GM13976 (cell line): ENCODE measurements around the gene COL4A6.

ENCODE experiments used
- DNase-seq: peaks from one replicate; pipeline ENCODE4 v3.0.0; 2012; ENCODE audit warnings: low spot score
- CTCF ChIP-seq: IDR thresholded peaks from 2 replicates; pipeline ENCODE4 v1.5.1; 2012; ENCODE audit warnings: borderline replicate concordance, mild to moderate bottlenecking; ENCODE audit not compliant: insufficient read depth; ENCODE audit errors: extremely low read depth, missing control alignments, control extremely low read depth
- in situ Hi-C: fragments of 300-500 bp; cut with MboI; formaldehyde crosslinking; loops from one replicate; pipeline ENCODE4 v1.12.0; 2022; ENCODE audit warnings: low sequenced_read_pairs, mixed read lengths, inconsistent platforms; ENCODE audit not compliant: unreplicated experiment

The COL4A6 gene

GRCh38 chrX:108456971-108457477, 18.8 kb upstream of the COL4A6 start:
- DNase-seq: no peak
- no peak for TF ChIP-seq CTCF
- in situ Hi-C loops: no loop called here

GRCh38 chrX:108453841-108454240, 15.6 kb upstream of the COL4A6 start:
- in situ Hi-C loops: no loop called here
- no peak for DNase-seq
- TF ChIP-seq CTCF: no peak

GRCh38 chrX:108447303-108447702, 9.1 kb upstream of the COL4A6 start:
- in situ Hi-C loops: no loop called here
- no peak for TF ChIP-seq CTCF
- no peak for DNase-seq

GRCh38 chrX:108442901-108443464, 4.8 kb upstream of the COL4A6 start:
- no peak for DNase-seq
- in situ Hi-C loops: no loop called here
- no peak for TF ChIP-seq CTCF

GRCh38 chrX:108439961-108440696, 1.9 kb upstream of the COL4A6 start:
- no peak for DNase-seq
- in situ Hi-C loops: no loop called here
- TF ChIP-seq CTCF: no peak

- in situ Hi-C loops: no loop called here
- no peak for DNase-seq
- no peak for TF ChIP-seq CTCF
These were observed 1.3 kb upstream of the COL4A6 start, which contains the start of gene COL4A5 for GRCh38 chrX:108439426-108439942. TSS of gene COL4A5 (plus strand) at chrX:108439838. CDS start at chrX:108440126, 288 bp downstream.
